Fibroblast of peridontal ligament (primary cell): ENCODE measurements around the gene AMN.
A peak's percentile ranks its signal among the peaks of the same experiment; 100 is the strongest.
"Not testable (repeated sequence)": the region's sequence is repeated elsewhere in the genome, so short reads cannot be mapped to it uniquely, and the experiment has no call there.

Experiments
- DNase-seq: peaks from one replicate; pipeline ENCODE4 v3.0.0-alpha.2; 2010; ENCODE audit errors: extremely low read depth

Gene AMN

DNA sequence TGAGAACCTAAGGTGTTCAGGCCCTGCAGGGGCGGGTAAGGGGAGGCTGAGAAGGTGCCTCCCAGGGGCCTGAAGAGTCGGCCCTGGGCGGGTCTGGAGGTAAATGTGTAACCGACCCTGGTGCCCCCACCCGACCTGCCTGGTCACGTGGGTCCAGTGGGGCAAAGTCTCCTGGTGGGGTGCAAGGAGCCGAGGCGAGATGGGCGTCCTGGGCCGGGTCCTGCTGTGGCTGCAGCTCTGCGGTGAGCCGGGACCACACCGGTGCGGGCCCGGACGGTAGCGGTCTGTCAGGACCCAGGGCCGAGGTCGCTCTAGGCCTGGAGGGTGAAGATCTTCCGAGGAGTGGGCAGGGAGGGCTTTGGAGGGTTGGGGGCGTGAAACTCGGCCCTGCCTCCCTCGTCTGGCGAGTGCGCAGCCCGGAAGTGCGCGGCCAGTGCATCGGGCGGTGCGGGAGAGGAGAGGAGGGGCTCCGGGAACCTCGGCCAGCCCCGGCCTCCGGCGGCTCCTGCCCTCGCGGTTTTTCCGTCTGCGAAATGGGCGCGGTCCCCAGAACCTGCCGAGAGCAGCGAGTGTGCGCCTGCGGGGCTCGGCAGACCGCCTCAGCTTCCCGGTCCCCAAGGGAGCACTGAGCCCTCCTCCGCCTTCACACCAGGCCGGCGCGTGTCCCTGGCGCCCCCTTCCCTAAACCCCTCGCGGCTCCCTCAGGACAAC lies at the start of gene AMN:
Gene AMN, plus strand, starts transcription at position 174 of the 711 bp plus-strand sequence. Its CDS starts 26 bp downstream, at position 200.
- DNase-seq: no peak

DNA sequence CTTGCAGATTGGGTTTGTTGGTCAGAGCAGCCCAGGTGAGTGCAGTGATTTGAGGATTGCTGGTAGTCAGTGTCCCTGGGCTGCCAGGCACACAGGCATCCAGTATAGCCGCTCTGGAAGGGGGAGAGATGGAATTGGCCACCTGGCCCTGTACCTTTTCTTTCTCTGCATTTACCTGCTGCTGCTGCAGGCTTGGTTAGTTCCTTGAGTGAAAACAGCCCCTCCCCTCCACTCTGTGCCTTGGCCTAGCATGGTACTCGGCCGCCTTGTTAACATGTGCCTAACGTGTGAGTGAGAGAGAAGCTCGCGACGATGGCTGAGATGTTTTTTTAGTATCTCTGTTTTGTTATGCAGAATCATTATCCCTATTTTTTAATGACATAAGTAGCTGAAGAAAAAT lies 49.3 kb upstream of the AMN start:
- no peak for DNase-seq

DNA sequence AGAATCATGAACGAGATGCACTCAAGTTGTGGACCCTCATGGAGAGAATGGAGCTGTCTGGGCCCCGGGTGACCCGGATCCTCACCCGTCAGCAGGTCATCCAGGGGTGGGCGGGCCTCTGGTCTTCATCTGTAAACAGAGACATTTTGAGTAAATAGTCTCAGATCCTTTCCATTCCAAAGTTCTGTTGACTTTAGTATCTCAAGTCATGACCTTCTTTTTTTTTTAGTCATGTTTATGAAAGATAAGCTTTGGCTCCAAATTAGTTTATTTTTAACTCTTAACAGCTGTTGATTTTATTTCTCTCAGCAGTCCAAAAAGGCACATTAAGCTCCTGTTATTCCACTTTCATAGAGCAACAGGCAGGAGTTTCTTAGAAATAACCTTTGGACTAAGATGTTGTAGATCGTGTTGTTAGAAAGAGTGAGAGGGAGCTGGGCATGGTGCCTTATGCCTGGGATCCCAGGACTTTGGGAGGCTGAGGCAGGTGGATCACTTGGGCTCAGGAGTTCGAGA lies 48.9 kb upstream of the AMN start:
- no peak for DNase-seq

DNA sequence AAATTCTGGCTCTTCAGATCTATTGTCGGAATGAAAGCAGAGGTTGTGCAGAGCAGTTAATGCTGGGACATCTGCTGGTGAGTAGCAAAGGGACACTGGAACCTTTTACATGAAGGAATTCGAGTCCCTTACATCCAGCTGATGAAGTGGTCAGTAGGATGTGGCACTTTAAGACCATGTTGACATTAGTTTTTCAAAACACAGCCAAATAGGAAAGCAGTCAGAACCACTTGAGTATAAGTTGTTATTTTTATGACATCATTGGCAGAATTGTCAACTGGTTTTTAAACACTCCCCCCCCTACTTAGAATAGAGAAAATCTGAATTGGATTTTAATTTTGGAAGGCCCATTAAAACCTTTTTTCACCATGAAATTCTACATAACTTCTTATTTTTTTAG lies 46.8 kb upstream of the AMN start:
- peak; percentile 8 for DNase-seq

DNA sequence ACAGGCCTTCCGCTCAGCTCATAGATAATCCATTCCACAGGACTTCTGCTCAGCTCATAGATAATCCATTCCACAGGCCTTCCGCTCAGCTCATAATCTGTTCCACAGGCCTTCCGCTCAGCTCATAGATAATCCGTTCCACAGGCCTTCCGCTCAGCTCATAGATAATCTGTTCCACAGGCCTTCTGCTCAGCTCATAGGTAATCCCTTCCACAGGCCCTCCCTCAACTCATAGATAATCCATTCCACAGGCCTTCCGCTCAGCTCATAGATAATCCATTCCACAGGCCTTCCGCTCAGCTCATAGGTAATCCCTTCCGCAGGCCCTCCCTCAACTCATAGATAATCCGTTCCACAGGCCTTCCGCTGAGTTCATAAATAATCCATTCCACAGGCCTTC lies 45.0 kb upstream of the AMN start:
- not testable (repeated sequence) for DNase-seq

DNA sequence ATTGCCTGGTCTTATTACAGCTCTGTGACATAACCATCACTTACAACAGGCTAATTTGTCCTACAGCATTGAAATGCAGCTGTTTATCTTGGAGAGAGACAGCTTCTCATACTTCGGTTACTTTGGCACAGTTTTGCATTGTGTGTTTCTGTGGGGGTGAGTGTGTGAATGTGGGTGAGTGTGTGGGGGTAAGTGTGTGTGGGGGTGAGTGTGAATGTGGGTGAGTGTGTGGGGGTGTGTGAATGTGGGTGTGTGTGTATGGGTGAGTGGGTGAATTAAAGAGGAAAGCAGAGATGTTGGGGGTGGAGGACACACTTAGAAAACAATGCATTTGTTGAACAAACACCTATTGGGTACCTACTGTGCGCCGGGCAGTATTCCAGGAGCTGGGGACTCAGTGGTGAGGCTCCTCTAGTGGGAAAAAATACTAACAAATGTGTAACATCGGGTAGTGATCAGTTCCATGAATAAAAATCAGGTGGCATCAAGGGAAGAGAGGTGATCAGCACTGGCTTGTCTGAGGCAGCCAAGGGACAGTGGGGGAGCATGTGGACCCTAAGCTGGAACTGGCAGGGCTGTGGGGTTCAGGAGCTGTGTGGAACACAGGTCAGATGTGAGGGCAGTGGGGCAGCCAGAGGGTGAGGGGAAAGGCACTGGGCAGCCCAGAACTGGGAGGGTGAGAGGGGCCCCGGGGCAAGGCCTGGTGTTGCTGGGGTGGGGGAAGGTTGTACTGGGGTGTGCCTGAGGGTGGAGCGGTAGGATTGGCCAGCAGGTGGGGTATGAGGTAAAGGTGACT lies 44.1 kb upstream of the AMN start:
- peak; percentile 26 for DNase-seq

DNA sequence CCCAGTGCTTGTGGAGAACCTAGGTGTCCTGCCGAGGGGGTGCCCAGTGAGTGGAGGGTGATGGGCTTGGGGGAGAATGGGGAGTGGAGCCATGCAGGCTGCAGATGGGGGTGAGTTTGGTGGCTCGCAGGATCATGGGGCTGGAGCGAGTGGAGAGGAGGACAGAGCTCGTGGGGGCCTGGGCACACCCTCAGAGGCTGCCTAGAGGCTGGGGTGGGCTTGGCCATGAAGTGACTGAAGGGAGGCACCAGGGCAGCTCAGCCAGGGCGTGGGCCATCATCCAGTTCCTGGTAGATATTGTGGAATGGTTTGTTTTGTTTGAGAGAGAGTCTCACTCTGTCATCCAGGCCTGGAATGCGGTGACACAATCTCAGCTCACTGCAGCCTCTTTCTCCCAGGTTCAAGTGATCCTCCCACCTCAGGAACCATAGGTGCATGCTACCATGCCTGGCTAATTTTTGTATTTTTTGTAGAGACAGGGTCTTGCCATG lies 43.4 kb upstream of the AMN start:
- no peak for DNase-seq

DNA sequence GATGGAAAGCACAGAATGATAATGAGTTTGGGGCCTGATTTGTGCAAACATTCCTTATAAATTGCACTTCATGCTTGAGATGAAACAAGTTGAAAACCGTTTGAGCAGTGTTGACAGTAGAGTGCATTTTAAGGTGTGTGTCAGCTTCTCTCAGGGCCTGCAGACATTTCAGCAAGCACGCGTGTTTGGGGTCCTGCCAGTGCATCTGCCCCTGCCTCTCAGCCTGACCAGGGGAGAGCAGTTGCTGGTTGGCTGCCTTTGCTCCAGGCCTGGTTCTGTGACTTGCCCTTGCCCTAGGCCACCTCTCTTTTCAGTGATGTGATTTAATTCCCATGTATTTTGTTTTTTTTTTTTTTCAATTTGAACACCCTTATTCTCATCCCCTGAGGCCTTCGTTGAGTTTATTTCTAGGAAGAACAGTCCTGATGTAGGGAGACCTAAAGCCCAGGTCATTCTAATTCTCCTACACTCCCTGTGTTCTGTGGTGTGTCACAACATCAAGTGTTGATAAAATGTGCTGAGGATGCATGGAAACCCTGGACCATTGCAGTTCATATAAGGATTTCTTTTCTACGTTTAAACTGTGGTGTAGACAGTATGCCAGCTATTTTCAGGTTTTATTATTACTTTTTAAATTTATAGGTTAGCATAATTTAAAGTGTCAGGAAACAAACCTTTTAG lies 40.1 kb upstream of the AMN start:
- no peak for DNase-seq

DNA sequence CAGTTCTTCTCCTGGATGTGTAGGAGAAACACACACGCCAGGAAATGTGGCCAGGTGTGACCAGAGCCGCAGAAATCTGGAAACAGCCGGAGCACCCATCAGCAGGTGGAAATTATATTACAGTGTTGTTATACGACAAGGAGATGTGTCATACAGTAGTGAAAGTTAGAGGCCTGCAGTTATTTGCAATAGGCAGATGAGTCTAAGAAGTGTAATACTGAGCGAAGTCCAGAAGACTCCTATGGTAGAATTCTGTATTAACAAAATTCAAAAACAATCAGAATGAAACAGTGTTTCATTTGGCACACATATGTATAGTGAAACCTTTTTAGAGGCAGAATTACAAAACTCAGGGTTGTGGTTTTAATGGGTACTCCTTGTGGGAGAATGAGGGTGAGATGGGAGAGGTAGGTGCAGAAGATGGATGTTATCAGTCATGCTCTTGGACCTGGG lies 39.3 kb upstream of the AMN start:
- no peak for DNase-seq

DNA sequence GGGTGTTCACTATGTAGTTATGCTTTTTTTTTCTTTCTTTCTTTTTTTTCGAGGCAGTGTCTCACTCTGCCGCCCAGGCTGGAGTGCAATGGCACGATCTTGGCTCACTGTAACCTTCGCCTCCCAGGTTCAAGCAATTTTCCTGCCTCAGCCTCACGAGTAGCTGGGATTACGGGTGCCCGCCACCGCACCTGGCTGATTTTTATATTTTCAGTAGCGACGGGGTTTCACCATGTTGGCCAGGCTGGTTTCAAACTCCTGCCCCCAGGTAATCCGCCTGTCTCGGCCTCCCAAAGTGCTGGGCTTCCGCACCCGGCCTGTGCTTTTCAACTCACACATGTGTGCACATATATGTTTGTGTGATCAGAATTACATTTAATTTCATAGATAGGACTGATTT lies 38.9 kb upstream of the AMN start:
- no peak for DNase-seq

DNA sequence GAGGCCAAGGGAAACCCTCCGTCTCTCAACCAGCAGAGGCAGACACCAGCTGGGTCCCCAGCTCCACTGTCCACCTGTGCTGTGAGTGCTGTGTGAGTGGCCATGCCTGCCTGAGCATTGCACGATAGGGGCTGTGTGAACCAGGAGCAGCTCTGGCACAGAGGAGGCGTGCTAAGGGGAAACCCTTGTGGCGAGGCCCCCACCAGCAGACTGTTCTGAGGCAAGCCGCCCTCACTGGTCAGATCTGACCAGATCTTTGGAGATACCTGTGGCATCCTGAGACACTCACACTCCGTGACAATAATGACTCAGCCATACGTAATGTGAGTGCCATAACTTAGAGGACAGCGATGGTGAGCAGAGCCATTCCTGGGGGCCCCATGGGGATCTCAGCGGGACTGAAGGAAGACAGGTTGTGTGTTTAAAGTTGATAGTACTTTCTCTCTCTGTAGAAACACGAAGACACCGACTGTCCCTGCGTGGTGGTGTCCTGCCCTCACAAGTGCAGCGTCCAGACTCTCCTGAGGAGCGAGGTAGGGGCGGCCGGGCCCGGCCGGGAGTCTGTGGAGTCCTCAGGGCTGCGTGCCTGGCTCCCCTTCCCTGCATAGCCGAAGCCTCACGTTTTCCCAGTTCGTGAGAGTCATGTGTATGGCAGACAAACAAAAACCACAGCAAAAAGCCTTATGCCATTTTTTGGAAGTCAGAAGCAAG lies 36.6 kb upstream of the AMN start:
- DNase-seq: no peak

DNA sequence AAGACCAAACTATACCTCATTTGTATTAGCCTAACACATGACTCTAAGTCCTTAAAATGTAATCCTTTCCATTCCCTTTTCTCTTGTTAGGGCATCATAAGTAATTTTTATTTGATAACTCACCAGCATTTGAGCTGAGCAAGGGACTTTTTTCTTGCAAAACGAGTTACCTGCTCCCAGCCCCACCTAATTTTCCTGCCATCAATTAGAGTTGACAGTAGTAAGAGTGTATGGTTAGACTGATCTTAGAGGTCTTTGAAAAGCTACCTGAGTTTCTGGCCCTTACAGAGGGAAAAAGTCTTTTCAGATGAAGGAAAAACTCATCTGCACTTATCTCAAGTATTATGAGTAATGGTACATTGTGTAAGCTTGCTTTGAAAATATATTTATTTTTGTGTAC lies 33.7 kb upstream of the AMN start:
- no peak for DNase-seq

DNA sequence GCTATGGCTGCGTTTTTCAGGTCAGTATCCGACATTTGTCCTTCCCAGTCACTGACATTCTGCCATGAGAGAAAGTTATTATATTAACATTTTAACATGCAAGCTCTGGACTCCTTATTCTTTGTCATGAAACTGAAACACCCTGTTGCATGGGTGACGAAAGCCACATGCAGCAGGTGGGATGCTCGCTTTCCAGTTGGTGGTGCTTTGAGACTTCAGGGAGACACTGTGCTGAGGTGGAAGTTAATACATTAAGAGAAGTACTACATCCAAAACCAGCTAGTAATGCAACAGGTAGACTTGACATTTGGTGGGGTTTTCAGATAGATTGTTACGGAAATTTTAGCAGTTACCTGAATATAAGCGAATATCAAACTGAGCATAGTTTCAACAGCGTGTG lies 32.8 kb upstream of the AMN start:
- DNase-seq: no peak

DNA sequence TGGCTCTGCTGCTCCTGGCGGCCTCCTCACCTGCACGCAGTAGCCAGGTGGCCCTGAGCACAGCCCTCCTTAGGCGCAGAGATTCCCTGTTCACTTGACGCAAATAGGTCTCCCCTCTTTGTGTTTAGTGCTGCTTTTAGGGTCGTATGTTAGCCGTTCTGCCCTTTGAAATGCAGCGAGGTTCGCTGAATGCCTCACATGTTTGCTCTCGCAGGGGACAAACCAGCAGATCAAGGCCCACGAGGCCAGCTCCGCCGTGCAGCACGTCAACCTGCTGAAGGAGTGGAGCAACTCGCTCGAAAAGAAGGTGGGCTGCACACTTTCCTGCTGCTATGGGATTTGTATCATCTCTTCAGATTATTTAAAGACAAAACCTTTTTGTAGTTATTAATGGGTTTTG lies 31.4 kb upstream of the AMN start:
- DNase-seq: no peak

DNA sequence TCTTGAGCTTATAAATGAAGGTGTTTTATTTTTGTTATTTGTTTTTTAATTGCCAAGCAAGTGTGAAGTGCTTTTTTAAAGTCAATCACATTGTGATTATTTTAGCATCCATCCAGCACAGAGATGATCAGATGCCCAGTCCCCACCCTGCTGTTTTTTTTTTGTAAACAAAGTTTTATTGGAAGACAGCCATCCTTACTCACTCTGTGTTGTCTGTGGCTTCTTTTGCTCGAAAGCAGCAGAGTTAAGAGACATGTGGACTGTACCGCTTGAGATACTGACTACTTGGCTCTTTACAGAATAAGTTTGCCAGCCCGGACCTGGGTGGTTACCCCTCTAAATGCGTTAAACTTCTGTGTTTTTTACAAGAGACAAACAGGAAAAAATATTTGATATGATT lies 30.9 kb upstream of the AMN start:
- DNase-seq: peak; percentile 73

DNA sequence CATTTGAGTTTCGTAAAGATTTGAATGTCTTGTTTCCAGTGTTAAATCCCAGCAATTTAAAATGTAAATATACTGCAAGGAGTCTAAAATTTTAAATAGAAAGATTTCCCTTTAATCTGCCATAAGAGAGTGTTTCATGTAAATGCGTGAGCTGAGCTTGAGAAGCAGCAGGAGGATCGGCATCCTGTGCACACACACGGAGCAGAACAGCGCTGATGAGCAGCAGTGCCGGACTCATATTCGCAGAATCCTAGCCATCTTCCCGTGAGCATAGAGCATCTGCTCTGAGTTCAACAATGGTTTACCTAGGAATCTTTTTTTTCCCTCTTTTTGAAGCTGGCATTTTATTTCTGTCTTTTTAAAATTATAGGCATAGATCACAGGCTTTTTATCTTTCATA lies 29.8 kb upstream of the AMN start:
- no peak for DNase-seq

DNA sequence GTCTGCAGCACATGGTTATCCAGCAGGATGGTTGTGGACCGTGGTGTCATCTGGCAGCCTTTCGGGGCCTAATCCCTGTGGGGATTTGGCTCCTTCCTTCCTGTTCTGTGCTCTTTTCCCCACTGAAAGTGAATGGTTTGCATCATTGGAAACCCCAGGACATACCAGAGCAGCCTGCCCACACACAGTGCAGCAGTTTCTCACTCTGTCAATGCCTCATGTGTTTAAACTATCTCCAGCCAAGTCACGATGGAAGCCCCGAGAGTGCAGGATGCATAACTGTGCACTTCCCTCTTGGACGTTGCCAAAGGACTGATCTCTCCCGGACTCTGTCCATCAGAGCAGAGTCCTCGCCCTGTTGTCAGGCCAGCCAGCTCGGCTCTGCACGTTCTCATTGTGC lies 29.0 kb upstream of the AMN start:
- peak; percentile 95 for DNase-seq

DNA sequence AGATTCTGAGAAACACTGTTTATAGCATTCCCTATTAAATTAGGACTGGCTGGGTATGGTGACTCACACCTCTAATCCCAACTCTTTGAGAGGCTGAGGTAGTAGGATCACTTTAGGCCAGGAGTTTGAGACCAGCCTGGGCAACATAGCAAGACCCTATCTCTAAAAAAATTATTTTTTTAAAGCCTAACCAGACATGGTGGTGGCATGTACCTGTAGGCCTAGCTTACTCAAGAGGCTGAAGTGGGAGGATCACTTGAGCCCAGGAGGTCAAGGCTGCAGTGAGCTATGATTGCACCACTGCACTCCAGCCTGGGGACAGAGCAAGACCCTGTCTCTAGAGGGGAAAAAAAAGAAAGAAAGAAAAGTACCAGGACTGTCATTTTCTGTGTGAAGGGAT lies 25.7 kb upstream of the AMN start:
- not testable (repeated sequence) for DNase-seq

DNA sequence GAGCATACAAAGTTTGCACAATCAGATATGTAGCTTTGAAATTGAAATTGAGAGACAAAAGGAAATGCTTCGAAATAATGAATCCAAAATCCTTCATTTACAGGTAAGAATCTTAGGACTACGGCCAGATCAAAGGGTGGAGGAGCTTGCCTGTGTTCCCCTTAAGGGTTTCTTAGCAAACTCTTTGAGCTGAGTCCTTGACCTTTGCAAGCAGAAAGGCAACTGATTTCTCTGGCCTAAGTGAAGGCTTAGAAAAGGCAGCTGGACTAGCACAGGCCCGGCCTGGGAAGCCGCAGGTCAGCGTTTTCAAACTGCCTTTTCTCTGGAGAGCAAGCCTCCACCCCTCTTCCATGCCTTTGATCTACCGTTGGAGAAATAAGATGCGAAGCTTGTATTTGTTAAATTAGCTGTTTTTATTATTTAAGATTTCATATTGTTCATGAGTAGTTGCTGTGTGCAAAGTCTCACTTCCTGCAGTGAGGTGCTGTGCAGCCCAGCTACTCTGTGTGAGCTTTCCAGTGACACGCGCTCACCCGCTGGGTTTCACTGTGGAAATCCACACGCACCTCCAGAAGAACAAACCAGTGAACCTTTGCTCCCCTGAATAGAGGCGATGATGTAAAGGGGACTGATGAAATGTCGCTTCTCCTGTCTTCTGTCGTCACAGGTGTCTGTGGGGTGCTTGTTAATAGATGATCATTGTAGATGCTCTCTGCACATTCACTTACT lies 25.0 kb upstream of the AMN start:
- no peak for DNase-seq

DNA sequence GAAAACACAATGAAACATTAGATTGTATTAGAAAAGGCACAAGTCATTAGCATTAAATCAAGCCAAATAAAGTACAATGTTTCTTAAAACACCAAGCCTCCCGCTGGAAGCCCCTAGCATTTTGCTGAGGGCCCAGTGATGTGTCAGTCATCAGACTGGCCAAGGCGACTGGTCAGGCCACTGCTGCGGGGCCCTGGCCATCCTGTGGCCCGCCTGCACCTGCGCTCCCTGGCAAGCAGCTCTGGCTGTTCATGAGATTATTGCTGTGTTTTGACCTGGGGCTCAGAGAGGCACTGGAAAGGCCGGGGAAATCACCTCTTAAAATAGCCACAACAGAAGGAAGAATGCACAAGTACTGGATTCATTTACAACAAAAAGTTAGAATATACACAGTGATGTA lies 24.2 kb upstream of the AMN start:
- DNase-seq: no peak
